Measurements from ENCODE around the gene PPP2R2B.

DNA sequence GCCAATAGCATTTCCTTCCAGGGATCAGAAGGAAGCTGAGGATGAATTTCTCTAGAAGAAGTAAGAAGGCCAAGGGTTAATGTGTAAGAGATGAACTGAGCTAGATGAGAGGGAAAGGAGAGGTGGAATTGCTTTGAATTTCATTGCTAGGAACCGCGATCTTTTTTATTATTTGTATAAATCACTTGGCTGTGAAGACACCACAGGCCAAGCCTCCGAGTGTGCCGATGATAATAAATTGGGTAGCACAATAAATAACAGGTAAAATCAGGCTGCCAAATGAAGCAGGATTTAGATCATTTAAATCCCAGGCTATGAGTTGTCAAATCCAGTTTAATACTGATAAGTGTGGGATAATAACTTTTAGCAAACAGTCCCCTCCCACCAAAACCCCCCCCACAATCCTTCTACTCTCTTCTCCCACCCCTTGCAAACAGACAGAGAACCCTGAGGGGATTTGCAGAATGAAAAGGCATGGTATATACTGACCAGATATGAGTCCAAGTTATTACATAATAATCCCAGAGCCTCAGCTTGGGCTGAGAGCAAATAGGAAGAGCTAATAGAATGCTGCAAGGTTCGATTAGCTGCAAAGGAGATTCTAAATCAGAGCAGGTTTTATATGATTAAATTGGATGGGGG lies 143.5 kb downstream of the PPP2R2B start:
- TF ChIP-seq, protein P1, sequence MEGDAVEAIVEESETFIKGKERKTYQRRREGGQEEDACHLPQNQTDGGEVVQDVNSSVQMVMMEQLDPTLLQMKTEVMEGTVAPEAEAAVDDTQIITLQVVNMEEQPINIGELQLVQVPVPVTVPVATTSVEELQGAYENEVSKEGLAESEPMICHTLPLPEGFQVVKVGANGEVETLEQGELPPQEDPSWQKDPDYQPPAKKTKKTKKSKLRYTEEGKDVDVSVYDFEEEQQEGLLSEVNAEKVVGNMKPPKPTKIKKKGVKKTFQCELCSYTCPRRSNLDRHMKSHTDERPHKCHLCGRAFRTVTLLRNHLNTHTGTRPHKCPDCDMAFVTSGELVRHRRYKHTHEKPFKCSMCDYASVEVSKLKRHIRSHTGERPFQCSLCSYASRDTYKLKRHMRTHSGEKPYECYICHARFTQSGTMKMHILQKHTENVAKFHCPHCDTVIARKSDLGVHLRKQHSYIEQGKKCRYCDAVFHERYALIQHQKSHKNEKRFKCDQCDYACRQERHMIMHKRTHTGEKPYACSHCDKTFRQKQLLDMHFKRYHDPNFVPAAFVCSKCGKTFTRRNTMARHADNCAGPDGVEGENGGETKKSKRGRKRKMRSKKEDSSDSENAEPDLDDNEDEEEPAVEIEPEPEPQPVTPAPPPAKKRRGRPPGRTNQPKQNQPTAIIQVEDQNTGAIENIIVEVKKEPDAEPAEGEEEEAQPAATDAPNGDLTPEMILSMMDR (IDR thresholded peaks at IDR 0.05) = no peak
- TF ChIP-seq POLR2A (IDR thresholded peaks at IDR 0.05) = no peak

All from Peyer's patch (tissue), 4 donors.